ENCODE results near the gene TMEM247. TPM values are rescaled to one million over a fixed set of nuclear protein-coding genes. Genes with fewer than 3 reads are reported as not detected.

Gene TMEM247
- total and polyA plus RNA-seq, 2 of the 8 experiments (the other 6 are each of a cell fraction or from before 2014, with no cell fraction given) = not detected

DNA sequence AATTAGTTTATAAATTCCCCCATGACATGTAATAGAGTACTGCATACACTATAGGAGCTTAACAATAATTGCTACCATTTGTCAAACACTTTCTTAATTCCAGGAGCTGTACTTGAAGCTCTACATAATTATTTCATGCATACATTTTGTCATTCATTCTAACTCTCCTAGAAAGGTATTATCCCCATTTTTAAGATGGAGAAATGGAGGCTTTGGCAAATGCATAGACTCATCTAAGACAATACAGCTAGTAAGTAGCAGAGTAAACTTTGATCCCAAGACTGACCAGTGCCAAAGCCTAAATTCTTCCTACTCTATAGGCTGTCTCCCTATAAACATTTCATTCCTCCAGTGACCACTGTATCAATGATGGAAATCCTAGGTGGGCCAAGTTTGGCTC lies 42.6 kb upstream of the TMEM247 start (continued):
- TF ChIP-seq MAFK (IDR thresholded peaks at IDR 0.05; ENCODE audit: low read depth, low read length) = no peak
- no peak for TF ChIP-seq MAX (IDR thresholded peaks at IDR 0.05)

All from H1 (cell line).